ENCODE results near the gene KCNMA1.
"Not testable (repeated sequence)": the region's sequence is repeated elsewhere in the genome, so short reads cannot be mapped to it uniquely, and the experiment has no call there.

KCNMA1 gene

DNA sequence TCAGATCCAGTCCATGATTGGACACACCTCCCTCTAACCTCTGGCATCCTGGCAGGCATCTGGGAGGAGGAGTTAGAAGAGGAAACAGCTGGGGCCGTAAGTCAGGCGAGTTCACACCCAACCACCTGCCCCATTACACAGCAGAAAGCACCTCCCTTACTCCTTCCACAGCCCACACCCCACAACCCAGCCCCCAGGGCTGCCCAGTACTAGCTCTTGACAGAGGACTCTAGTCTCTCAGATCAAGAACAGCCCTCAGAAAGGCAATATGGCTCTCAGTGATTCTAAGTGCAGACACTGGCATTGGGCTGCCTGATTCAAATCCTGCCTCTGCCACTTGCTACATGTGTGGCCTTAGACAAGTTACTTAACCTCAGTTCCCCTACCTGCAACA lies 34.1 kb downstream of the KCNMA1 start:
- no peak for DNase-seq (ENCODE audit: low read depth)

DNA sequence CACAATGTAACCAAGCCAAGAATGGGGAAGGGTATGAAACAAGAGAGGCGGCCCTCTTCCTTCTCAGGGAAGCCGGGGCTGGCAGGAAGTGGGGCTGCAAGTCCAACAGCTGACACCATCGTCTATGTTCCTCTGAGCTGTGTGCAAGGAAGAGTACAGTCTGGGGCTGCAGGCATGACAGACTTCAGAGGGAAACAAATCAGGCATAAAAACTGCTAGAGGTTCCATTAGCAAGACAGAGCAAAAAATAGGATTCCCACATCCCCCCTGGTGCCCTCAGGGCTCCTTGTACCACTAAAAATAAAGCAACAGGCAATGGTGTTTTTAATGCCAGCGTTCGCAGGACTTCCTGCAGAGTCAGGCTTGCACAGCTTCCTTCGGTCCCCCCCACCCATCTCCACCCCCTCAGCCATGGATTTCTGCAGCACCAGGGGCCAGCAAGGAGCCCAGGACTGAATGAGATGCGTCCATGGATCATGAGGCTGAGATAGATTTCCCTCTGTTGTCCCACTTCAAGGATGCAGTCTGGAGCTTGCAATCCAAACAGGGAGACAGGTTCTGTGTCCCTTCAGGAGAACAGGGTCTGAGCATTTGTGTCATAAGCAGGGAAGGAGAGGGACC lies 34.6 kb downstream of the KCNMA1 start:
- no peak for DNase-seq (ENCODE audit: low read depth)

DNA sequence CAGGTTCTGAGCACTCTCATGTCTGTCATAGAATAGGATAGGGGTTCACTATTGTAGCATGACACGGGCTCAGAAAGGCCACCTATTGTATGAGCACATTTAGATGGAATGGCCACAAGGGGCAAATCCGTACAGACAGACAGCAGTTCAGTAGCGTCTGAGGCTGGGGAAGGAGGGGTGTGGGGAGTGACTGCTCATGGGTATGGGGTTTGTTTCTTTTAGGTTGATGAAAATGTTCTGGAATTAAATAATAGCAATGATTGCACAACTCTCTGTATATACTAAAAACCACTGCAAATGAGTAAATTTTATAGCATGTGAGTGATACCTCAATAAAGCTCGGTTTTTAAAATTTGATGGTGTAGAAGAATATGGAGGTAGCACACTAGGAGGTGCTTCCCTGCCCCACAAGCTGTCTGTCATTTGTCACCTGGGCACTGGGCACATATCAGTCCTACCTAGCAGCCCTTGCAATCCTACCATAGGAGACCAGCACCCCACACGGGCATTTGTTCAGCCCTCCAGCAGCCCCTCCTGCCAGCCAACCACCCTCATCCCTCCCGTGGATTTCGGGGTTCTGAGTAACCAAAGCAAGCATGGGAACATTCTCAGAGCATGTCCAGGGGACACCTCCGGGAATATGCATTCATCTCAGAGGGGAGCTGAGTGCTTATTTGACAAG lies 35.2 kb downstream of the KCNMA1 start:
- DNase-seq (ENCODE audit: low read depth): no peak

DNA sequence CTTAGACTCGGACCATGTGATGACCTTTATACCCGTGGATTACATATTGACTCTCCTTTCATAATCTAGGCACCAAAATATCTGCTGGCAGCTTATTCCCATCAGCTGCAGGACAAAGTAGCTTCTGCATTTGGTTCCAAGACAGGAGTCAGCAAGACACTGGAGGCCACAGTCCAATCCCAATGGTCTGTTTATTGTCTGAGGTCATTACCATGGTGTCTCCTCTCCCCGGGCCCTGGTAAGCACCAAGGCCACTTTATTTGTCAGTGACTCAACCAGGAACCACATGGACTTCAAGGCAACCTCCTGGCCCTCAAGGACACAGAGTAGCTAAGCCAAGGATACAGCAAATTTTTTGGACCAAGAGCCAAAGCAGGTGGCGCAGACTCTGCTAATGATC lies 36.1 kb downstream of the KCNMA1 start:
- no peak for DNase-seq (ENCODE audit: low read depth)

DNA sequence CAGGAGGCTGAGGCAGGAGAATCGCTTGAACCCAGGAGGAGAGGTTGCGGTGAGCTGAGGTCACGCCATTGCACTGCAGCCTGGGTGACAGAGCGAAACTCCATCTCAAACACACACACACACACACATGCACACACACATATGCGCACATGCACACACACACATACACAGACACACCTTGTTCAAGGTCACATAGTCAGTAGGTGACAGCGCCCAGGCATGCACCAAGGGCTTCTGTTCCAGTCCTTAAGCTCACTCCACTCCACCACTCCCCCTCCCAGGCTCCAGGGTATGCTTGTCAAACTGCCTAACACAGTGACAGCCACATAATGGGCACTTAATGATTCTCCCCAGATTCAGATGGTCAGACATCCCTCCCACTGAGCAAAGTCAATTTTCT lies 37.0 kb downstream of the KCNMA1 start:
- DNase-seq (ENCODE audit: low read depth): no peak

DNA sequence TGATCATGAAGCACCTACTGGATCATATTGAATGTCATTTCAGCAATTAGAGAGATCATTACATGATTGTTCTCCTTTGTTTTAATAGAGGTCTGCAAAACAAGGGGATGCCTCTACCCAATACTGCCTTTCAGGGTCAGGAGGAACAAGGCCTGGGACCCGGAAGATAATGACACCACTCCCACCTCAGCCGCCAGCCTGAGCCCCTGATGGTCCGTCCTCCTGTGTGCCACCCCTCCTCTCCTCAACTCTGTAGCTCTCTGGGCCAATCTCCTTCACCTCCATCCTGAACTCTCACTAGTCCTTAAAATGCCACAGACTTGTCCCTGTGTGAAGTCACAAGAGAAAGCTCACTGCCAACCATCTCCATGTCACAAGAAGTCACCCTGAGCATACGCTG lies 38.0 kb downstream of the KCNMA1 start:
- no peak for DNase-seq (ENCODE audit: low read depth)

DNA sequence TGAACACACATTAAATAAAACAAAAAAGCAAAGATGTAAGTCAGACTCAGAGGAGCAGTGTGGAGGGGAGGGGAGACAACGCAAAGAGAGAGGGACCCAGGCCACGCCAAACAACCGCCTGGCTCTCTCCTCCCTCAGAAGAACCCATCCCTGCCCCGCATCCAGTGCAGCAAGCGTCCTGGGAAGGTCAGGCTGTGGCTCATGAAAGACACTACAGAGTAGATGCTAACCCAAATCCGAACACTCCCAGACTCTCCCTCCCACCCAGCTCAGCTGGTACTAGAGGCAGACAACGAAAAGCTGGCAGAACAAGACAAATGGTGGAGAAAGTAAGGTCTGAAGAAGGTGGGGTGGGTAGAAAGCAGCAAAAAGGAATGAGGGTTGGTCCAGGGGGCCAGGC lies 39.0 kb downstream of the KCNMA1 start:
- no peak for DNase-seq (ENCODE audit: low read depth)

DNA sequence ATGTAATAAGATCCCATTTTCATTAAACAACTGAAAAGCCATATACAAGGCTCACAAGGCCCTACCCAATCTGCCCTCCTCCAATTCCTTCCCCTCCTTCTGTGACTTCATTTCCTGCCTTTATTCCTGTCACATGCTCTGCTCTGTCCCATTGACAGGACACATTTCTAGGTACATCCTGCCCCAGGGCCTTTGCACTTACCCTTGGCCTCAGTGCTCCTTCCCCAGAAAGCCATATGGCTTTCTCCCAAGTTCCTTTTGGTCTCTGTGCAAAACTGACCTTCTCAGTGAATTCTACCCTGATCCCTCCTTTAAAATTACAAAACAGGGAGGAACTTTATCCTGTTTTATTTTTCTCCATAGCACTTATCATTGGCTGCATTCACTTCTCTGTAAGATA lies 40.0 kb downstream of the KCNMA1 start:
- DNase-seq (ENCODE audit: low read depth): no peak

DNA sequence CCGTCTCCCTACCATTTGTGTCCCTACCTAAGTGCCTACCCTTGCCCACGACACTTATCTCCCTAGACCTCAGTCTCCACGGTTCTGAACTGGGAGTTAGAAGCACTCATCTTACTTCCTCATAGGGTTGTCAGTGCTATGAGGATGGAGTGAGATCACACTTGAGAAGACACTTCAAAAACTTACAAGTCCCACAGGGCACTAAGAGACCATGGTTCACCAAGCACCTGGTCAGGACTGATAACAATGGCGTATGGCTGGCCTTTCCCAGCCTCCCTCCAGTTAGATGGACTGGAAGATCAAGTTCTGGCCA lies 43.2 kb downstream of the KCNMA1 start:
- DNase-seq (ENCODE audit: low read depth): no peak

DNA sequence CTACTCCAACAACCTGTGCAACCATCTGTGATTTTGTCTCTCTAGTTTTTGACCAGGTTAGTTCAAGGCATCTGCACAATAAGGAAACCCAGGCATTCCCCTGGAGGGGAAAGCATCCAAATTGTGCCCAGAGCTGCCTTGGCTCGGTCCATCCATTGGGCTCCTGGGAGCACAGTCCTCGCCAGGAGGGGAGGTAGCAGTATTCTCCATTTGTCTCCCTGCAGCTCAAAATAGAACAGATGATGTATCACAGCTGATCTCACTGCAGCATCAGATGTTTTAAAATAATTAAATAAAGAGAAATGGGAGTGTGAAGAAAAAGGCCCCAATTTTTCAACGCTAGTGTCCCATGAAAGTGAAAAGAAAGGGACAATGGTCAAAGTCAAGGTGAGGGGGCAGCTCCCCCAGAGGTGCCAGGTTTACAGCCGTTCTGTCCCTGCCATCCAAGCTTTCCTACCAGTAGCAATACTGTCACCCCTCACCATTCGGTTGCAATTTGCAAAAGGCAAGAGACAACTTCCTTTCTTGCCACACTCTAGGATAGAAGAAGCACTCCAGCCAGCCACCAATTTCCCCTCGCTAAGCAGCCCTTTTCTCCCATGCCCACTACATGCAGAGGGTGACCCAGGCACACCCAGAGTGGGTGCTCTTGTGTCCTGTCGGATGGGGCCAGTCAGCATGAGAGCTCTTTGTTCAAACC lies 43.7 kb downstream of the KCNMA1 start:
- DNase-seq (ENCODE audit: low read depth): no peak

DNA sequence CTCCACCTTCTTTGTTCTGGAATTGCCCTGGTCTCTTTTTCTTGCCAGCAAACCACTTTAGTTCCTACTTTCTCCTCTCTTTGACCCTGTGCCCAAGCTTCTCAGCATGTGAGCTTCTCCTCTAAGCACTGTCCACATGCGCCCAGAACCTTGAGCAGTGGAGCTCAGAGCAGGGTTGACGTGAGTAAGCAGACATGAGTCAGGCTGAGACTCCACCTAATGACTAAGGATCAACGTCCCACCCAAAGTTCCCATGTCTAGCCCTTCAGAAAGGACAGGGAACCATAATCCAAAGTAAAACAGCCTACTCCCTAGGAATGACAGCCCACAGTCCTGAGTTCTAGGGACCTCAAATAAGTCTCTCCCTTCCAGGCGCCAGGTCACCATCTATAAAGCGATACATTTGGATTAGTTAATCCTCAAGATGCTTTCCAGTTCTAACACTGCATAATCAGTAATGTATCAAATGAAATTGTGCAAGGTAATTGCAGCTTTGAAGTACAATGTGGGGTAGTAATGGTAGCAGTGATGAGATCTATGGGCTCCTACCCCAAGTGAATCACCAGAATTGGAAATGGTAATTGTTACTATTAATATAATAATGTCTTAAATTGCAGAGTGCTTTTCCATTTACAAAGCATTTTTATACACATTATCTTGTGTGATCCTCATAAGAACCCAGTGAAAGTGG lies 44.5 kb downstream of the KCNMA1 start:
- DNase-seq (ENCODE audit: low read depth): no peak

DNA sequence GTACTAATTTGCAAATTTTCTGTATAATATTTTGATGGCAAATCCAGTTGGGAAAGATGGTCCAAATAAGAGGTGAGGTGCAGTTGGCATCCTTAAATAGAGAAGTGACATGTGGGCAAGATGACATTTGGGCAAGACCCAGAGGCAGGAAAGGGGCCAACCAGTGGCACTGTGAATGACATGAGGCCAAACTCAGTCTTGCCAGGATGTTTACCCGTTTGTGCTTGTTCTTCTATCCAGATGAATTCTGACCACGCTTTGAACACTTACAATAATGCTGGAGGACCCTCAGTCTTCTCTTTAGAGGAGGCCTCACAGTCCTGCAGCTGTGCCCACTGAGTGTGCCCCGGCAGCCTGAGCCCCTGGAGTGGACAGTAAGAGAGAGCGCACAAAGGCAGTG lies 45.1 kb downstream of the KCNMA1 start:
- no peak for DNase-seq (ENCODE audit: low read depth)

DNA sequence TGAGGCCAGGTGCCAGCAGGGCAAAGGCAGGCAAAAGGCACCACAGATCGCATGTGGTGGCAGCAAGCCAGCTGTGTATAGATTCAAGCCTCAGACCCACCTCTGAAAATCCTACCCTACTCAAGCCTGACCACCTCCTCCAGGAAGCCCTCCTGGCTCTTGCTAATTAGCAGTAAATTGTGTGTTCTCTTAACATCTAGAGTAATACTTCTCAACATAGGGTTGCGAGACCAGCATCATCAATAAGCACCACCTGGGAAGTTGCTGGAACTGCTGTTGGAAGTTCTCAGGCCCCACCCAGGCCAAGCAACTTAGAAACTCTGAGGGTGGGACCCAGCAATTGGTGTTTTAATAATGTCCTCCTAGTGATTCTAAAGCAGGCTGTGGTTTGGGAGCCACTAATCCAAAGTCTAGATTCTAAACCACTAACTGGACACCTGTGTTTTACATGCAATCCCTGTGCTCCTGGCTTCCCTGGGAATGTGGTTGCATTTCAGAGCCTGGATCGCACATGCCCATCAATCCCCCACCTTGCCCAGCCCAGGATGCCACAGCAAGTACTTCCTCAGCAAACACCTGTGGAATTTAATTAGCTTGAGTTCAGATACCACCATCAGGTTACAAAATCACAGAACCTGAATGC lies 46.2 kb downstream of the KCNMA1 start:
- no peak for DNase-seq (ENCODE audit: low read depth)

DNA sequence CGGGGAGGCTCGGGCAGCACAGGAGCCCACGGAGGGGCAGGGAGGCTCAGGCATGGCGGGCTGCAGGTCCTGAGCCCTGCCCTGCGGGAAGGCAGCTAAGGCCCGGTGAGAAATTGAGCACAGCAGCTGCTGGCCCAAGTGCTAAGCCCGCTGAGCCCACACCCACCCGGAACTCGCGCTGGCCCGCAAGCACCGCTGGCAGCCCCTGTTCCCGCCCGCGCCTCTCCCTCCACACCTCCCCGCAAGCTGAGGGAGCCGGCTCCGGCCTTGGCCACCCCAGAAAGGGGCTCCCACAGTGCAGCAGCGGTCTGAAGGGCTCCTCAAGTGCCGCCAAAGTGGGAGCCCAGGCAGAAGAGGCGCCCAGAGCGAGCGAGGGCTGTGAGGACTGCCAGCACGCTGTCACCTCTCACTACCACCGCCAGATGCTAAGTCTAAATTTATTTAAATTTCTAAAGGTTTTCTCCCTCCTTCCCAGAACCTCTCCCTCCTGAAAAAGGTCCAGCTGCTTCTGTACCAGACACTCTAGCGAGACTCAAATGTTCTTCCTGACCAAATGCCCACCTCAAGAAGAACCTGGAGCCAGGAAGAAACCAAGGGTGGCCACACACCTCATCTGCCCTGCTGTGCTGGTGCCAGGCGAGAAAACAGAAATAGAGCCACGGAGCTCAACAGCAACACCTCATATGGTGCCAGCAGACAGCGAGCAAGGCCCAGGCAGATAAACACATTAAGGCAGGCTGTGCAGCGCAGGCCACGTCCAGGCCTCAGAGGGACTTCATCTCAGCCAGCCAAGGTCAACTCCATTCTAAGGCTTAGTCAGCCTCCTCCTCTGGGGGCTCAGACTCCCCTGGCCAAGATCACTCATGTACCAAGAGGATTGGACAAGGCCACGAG lies 47.0 kb downstream of the KCNMA1 start:
- no peak for DNase-seq (ENCODE audit: low read depth)

DNA sequence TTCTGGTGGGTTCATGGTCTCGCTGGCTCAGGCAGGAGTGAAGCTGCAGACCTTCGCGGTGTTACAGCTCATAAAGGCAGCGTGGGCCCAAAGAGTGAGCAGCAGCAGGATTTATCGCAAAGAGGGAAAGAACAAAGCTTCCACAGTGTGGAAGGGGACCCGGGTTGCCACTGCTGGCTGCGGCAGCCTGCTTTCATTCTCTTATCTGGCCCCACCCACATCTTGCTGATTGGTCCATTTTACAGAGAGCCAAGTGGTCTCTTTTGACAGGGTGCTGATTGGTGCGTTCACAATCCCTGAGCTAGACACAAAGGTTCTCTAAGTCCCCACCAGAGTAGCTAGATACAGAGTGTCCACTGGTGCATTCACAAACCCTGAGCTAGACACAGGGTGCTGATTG lies 47.9 kb downstream of the KCNMA1 start:
- not testable (repeated sequence) for DNase-seq (ENCODE audit: low read depth)

DNA sequence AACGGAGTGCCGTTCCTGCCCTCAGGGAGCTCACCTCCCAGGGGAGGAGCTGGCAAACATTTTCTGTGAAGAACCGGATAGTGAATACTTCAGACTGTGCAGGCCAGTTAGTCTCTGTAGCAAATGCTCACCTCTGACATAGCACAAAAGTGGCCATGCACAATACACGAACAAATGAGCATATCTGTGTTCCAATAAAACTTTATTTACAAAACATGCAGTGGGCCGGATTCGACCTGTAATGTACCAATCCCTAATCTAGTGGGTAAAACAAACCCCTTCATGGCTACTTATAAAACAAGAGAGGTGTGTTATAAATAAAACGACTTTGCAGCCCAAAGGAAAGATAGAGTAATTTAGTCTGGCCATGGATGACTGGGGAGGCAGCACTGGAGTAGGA lies 48.7 kb downstream of the KCNMA1 start:
- no peak for DNase-seq (ENCODE audit: low read depth)

DNA sequence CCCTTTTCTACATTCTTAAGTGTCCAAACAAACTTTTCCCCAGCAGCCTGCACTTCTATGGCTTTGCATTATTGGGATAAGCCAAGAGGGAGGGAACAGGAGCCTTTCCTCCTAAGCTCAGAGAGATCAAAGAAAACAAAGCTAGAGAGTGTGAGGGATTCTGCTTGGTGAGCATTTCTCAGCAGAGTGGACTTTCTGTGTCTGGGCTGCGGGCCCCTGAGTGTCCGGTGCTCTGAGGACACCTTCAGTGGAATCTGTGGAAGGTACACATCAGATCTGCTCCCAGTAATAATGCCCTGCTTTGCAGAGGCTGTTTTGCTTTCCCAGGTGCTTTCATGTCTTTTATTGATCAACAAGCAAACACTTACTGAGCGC lies 50.2 kb downstream of the KCNMA1 start:
- no peak for DNase-seq (ENCODE audit: low read depth)

DNA sequence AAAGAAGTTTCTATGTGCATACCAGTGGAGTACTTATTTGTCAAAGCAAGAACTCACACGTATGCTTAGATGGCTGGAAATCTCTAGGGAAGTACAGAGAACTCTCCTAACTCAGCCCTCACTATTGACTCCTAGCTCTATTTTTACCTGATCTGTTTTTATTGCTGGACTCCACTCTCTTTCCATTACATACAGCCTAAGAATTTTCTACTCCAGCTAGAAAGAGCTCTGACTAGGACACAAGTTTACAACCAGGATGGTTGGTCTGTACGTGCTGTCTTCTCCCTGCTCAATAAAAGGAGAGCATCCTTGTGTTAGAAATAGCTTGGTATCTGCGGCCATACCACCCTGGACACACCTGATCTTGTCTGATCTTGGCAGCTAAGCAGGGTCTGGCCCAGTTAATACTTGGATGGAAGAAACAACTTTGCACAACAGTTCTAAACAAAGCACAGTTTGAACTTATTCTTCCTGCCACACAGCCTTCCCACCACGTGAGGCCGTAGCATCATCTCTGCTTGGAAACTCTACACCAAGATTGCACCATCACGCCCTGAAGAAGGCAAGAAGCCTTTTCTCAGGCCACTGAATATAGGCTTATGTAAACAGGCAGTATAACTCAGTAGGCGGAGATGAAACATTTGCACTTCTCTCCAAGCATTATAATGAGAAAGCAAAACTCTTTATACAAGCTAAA lies 50.7 kb downstream of the KCNMA1 start:
- DNase-seq (ENCODE audit: low read depth): no peak

DNA sequence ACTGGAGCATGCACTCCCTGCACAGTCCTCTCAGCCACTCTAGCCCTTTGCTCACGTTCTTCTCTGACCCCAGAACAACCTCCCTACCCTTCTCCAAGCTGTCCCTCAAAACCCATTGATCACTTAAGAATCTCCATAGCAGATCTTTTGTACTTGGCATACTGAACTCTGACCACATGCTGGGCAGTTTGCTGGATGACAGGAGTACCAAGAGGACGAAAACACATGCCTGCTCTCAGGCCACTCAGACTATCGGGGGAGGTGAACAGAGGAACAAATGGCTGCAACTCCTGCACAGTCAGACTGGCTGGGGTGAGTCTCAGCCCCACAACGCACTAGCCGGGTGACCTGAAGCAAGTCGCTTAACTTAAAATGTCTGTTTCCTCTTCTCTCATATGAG lies 52.7 kb downstream of the KCNMA1 start:
- no peak for DNase-seq (ENCODE audit: low read depth)

DNA sequence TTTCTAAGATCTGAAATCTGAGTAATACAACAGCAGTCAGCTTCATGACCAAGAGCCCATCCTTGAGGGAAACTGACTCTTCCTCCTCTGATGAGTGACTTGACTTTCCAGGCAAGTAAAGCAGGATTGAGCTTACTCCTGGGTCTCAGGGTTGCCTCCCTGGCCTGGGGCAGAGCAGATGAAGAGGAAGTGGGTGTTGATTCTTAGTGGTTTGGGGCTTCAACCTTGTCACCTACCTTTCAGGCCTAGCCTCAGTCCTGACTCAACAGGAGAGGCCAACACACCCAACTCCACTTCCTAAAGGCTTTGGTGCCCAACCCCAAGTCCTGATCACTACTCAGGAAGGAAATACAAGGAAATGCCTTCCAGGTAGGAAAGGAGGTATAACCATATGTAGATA lies 54.1 kb downstream of the KCNMA1 start:
- DNase-seq (ENCODE audit: low read depth): no peak

DNA sequence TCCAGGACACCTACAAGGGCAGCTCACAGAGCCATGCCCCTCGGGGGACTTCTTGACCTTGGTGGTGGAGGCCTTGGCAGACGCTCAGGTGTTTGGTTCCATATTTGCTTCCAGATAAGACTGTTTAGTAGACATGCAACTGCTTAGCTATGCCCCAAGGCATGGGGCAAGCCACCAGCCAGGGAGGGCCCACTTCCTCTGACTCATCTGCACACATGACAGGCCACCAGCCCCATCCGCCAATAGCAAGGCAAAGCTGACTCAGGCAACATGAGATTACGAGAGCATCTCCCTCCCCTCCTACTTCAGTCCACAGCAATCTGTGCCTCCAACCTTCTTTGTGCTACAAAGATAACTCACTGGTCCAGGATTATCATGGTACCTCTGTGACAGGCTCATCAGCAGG lies 54.9 kb downstream of the KCNMA1 start:
- no peak for DNase-seq (ENCODE audit: low read depth)

All from activated T-helper 1 cell treated with Interleukin-2 at 50 U/mL for 16 hours (primary cell).